HepG2 (cell line): Measurements from ENCODE around the gene CATSPERB. TPM values are rescaled to one million over a fixed set of nuclear protein-coding genes. Genes with fewer than 3 reads are reported as not detected.

ENCODE experiments used
- ELF4 ChIP-seq: sonication (generic); formaldehyde crosslinking; IDR thresholded peaks from 2 replicates; pipeline ENCODE4 v1.5.0; 2020; ENCODE audit warnings: missing genetic modification reagents, mild to moderate bottlenecking, moderate library complexity, borderline replicate concordance
- FOSL2 ChIP-seq: sonication (generic); formaldehyde crosslinking; IDR thresholded peaks from 2 replicates; pipeline ENCODE4 v1.4.0; 2020; ENCODE audit warnings: missing genetic modification reagents
- GPN1 ChIP-seq: sonication (generic); formaldehyde crosslinking; IDR thresholded peaks from 2 replicates; pipeline ENCODE4 v1.5.1; 2020; ENCODE audit warnings: missing genetic modification reagents, borderline replicate concordance
- GTF3A ChIP-seq: sonication (generic); formaldehyde crosslinking; conservative IDR thresholded peaks from 2 replicates; pipeline ENCODE4 v1.4.0; 2020; ENCODE audit warnings: mild to moderate bottlenecking, missing genetic modification reagents
- KDM3A ChIP-seq: IDR thresholded peaks from 2 replicates; pipeline ENCODE4 v1.6.1; 2018; ENCODE audit warnings: low read depth, missing compliant biosample characterization
- KLF12 ChIP-seq: sonication (generic); formaldehyde crosslinking; IDR thresholded peaks from 2 replicates; pipeline ENCODE4 v1.4.0; 2020; ENCODE audit warnings: missing genetic modification reagents, borderline replicate concordance
- MAFG ChIP-seq: sonication (generic); formaldehyde crosslinking; IDR thresholded peaks from 2 replicates; pipeline ENCODE4 v1.5.1; 2020; ENCODE audit warnings: mild to moderate bottlenecking, missing genetic modification reagents
- RXRA ChIP-seq: sonication (generic); formaldehyde crosslinking; IDR thresholded peaks from 2 replicates; pipeline ENCODE4 v1.5.1; 2020; ENCODE audit warnings: missing genetic modification reagents
- SOX13 ChIP-seq, 3 experiments: fragments of 450-650 bp in 1 of 3; sonication (generic) in 1 of 3; formaldehyde crosslinking in 1 of 3; IDR thresholded peaks in 2 of 3; conservative IDR thresholded peaks in 1 of 3; 2 replicates each; pipeline versions ENCODE4 v1.5.0 to v1.6.1; 2016 to 2020; ENCODE audit warnings: antibody characterized with exemption in 1 of 3, mild to moderate bottlenecking in 1 of 3, missing compliant biosample characterization in 1 of 3, missing genetic modification reagents in 1 of 3, moderate library complexity in 1 of 3
- TEAD3 ChIP-seq: optimal IDR thresholded peaks from 2 replicates; pipeline ENCODE3; 2016; ENCODE audit warnings: borderline replicate concordance
- TSC22D2 ChIP-seq: sonication (generic); formaldehyde crosslinking; IDR thresholded peaks from 2 replicates; pipeline ENCODE4 v1.5.1; 2020; ENCODE audit warnings: missing genetic modification reagents, mild to moderate bottlenecking, borderline replicate concordance
- ZBTB42 ChIP-seq: sonication (generic); formaldehyde crosslinking; IDR thresholded peaks from 2 replicates; pipeline ENCODE4 v1.5.0; 2020; ENCODE audit warnings: mild to moderate bottlenecking, missing genetic modification reagents
- ZFP62 ChIP-seq: sonication (generic); formaldehyde crosslinking; IDR thresholded peaks from 2 replicates; pipeline ENCODE4 v1.4.0; 2020; ENCODE audit warnings: missing genetic modification reagents
- ZFY ChIP-seq: sonication (generic); formaldehyde crosslinking; IDR thresholded peaks from 2 replicates; pipeline ENCODE4 v1.4.0; 2020; ENCODE audit warnings: missing genetic modification reagents
- ZKSCAN8 ChIP-seq: IDR thresholded peaks from 2 replicates; pipeline ENCODE4 v1.6.1; 2016; ENCODE audit warnings: borderline replicate concordance, missing genetic modification reagents, missing compliant biosample characterization
- ZNF160 ChIP-seq: sonication (generic); formaldehyde crosslinking; IDR thresholded peaks from 2 replicates; pipeline ENCODE4 v1.8.0; 2022; ENCODE audit warnings: mild to moderate bottlenecking, inconsistent platforms, missing genetic modification reagents
- ZNF501 ChIP-seq: sonication (generic); formaldehyde crosslinking; IDR thresholded peaks from 2 replicates; pipeline ENCODE4 v1.5.1; 2020; ENCODE audit warnings: mild to moderate bottlenecking, moderate library complexity, missing genetic modification reagents
- ZNF549 ChIP-seq: sonication (generic); formaldehyde crosslinking; IDR thresholded peaks from 2 replicates; pipeline ENCODE4 v1.5.0; 2020; ENCODE audit warnings: missing genetic modification reagents
- ZNF550 ChIP-seq: sonication (generic); formaldehyde crosslinking; IDR thresholded peaks from 2 replicates; pipeline ENCODE4 v1.4.0; 2020; ENCODE audit warnings: mild to moderate bottlenecking, missing genetic modification reagents, borderline replicate concordance
- ZNF777 ChIP-seq: sonication (generic); formaldehyde crosslinking; IDR thresholded peaks from 2 replicates; pipeline ENCODE4 v1.4.0; 2020; ENCODE audit warnings: missing genetic modification reagents
- ZSCAN30 ChIP-seq: sonication (generic); formaldehyde crosslinking; IDR thresholded peaks from 2 replicates; pipeline ENCODE4 v1.5.0; 2020; ENCODE audit warnings: mild to moderate bottlenecking, missing genetic modification reagents
- polyA plus RNA-seq, 8 experiments: library from polyadenylated mRNA; depleted of rRNA in 3 of 8; stranded (reverse) in 7 of 8; unstranded in 1 of 8; fragments of >200 nt; fragmentation: Illumina TruSeq in 4 of 8; extraction: Trizol in 4 of 8; gene quantifications; 2 replicates each; pipeline versions ENCODE4 v1.2.1 to v1.2.3, GENCODE V29; 2011 to 2016; ENCODE audit warnings: low read depth in 4 of 8, missing spikeins in 1 of 8, mixed read lengths in 1 of 8; ENCODE audit not compliant: insufficient read depth in 1 of 8
- total RNA-seq, 5 experiments: library from RNA; depleted of rRNA; stranded (reverse); fragments of >200 nt; fragmentation: Illumina TruSeq; extraction: Trizol; gene quantifications; 2 replicates each; pipeline ENCODE4 v1.2.3, GENCODE V29; 2016; ENCODE audit warnings: low read depth in 1 of 5
- TF ChIP-seq, protein P1 (sequence below): sonication (generic); formaldehyde crosslinking; IDR thresholded peaks from 2 replicates; pipeline ENCODE4 v1.4.0; 2020; ENCODE audit warnings: mild to moderate bottlenecking, missing genetic modification reagents
- TF ChIP-seq, protein P2 (sequence below): sonication (generic); formaldehyde crosslinking; conservative IDR thresholded peaks from 2 replicates; pipeline ENCODE4 v1.4.0; 2020; ENCODE audit warnings: mild to moderate bottlenecking, missing genetic modification reagents, moderate library complexity
- TF ChIP-seq, protein P3 (sequence below): sonication (generic); formaldehyde crosslinking; IDR thresholded peaks from 2 replicates; pipeline ENCODE4 v1.5.0; 2020; ENCODE audit warnings: missing genetic modification reagents

Gene CATSPERB
- total and polyA plus RNA-seq, 2 of the 13 experiments (the other 11 are each of a cell fraction or from before 2014, with no cell fraction given): not detected

DNA sequence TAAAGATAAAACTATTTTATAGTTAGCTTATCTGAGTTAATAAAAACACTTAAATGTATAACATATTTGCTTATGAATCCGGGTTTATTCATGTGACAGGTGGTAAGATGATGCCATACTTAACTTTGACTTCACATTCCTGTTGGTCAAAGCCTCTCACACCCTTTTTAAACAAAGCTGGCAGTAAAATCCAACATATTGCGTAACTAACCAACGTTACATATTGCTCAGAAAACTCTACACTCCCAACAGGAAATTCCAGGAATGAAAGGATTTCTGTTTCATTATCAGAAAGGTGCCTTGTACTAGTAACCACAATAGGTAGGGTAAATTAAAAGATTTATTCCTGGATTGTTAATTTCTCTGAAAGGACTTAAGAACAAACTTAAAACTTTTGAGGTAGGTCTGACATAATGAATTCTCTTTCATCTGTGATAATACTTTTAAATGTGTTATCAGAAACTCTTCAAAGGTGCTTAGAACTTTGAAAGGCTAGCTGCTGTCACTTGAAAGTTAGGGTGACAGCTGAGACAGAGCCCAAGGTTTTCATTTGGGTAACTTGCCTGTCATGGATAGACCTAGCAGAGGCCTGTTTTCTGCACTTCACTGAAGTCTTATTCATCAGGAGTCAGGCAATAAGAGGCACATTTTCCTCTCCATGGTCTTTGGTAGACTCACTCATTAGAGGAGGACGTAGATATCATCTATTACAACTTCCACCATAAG is 23.8 kb upstream of the CATSPERB start (continued):
- TF ChIP-seq GTF3A (no peak), ZFY (CRISPR knock-in tag) (no peak), RXRA (no peak), ZKSCAN8 (CRISPR knock-in tag) (no peak), KDM3A (CRISPR knock-in tag) (no peak), ZNF549 (CRISPR knock-in tag) (no peak), TEAD3 (CRISPR knock-in tag) (peak; percentile 73), ZNF160 (CRISPR knock-in tag) (no peak), ZNF550 (no peak), KLF12 (CRISPR knock-in tag) (no peak), ZBTB42 (no peak), ZNF501 (no peak), ZFP62 (CRISPR knock-in tag) (no peak), ELF4 (CRISPR knock-in tag) (no peak), MAFG (CRISPR knock-in tag) (no peak), ZSCAN30 (CRISPR knock-in tag) (no peak), GPN1 (no peak), FOSL2 (CRISPR knock-in tag) (0 out of 2 replicates have a peak, but pooled peaks have one; percentile 4), TSC22D2 (no peak), ZNF777 (CRISPR knock-in tag) (no peak), SOX13 (IDR thresholded peaks at IDR 0.05) (no peak), SOX13 (CRISPR knock-in tag; conservative IDR thresholded peaks at IDR 0.05 in 1 of 2, IDR thresholded peaks at IDR 0.05 in 1 of 2) (peak in 1 of 2 experiments; percentile 85; a peak in 2 of 4 replicates)
- TF ChIP-seq, protein P1, sequence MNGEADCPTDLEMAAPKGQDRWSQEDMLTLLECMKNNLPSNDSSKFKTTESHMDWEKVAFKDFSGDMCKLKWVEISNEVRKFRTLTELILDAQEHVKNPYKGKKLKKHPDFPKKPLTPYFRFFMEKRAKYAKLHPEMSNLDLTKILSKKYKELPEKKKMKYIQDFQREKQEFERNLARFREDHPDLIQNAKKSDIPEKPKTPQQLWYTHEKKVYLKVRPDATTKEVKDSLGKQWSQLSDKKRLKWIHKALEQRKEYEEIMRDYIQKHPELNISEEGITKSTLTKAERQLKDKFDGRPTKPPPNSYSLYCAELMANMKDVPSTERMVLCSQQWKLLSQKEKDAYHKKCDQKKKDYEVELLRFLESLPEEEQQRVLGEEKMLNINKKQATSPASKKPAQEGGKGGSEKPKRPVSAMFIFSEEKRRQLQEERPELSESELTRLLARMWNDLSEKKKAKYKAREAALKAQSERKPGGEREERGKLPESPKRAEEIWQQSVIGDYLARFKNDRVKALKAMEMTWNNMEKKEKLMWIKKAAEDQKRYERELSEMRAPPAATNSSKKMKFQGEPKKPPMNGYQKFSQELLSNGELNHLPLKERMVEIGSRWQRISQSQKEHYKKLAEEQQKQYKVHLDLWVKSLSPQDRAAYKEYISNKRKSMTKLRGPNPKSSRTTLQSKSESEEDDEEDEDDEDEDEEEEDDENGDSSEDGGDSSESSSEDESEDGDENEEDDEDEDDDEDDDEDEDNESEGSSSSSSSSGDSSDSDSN (CRISPR knock-in tag): no peak
- TF ChIP-seq, protein P2, sequence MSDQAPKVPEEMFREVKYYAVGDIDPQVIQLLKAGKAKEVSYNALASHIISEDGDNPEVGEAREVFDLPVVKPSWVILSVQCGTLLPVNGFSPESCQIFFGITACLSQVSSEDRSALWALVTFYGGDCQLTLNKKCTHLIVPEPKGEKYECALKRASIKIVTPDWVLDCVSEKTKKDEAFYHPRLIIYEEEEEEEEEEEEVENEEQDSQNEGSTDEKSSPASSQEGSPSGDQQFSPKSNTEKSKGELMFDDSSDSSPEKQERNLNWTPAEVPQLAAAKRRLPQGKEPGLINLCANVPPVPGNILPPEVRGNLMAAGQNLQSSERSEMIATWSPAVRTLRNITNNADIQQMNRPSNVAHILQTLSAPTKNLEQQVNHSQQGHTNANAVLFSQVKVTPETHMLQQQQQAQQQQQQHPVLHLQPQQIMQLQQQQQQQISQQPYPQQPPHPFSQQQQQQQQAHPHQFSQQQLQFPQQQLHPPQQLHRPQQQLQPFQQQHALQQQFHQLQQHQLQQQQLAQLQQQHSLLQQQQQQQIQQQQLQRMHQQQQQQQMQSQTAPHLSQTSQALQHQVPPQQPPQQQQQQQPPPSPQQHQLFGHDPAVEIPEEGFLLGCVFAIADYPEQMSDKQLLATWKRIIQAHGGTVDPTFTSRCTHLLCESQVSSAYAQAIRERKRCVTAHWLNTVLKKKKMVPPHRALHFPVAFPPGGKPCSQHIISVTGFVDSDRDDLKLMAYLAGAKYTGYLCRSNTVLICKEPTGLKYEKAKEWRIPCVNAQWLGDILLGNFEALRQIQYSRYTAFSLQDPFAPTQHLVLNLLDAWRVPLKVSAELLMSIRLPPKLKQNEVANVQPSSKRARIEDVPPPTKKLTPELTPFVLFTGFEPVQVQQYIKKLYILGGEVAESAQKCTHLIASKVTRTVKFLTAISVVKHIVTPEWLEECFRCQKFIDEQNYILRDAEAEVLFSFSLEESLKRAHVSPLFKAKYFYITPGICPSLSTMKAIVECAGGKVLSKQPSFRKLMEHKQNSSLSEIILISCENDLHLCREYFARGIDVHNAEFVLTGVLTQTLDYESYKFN: peak; percentile 43; the same call in 1 of the 2 replicates
- TF ChIP-seq, protein P3, sequence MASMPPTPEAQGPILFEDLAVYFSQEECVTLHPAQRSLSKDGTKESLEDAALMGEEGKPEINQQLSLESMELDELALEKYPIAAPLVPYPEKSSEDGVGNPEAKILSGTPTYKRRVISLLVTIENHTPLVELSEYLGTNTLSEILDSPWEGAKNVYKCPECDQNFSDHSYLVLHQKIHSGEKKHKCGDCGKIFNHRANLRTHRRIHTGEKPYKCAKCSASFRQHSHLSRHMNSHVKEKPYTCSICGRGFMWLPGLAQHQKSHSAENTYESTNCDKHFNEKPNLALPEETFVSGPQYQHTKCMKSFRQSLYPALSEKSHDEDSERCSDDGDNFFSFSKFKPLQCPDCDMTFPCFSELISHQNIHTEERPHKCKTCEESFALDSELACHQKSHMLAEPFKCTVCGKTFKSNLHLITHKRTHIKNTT (CRISPR knock-in tag): no peak
